GM23338 (cell line): Measurements from ENCODE around the gene TMCC1.

ENCODE experiments used
- CREB1 ChIP-seq: fragments of 250-450 bp; sonication (Bioruptor Pico); IDR thresholded peaks from 2 replicates; pipeline ENCODE4 v1.5.0; 2020; ENCODE audit warnings: low read depth, mild to moderate bottlenecking, moderate library complexity
- CTCF ChIP-seq, 2 experiments: fragments of 200-600 bp in 1 of 2; sonication (generic) in 1 of 2; conservative IDR thresholded peaks; 2 replicates each; pipeline versions ENCODE4 v1.5.1 to v1.6.1; 2016 to 2017; ENCODE audit warnings: antibody characterized with exemption in 2 of 2, low read depth in 2 of 2, mild to moderate bottlenecking in 2 of 2, moderate library complexity in 1 of 2
- ETS1 ChIP-seq: IDR thresholded peaks from 2 replicates; pipeline ENCODE4 v1.6.1; 2016; ENCODE audit warnings: antibody characterized with exemption
- EZH2 ChIP-seq: fragments of 200-600 bp; sonication (generic); IDR thresholded peaks from one replicate; pipeline ENCODE4 v1.8.0; 2017; ENCODE audit warnings: antibody characterized with exemption, mild to moderate bottlenecking, low read depth; ENCODE audit not compliant: unreplicated experiment
- EZH2phosphoT487 ChIP-seq: fragments of 200-600 bp; sonication (generic); IDR thresholded peaks from one replicate; pipeline ENCODE4 v1.8.1; 2018; ENCODE audit warnings: antibody characterized with exemption; ENCODE audit not compliant: unreplicated experiment
- JUNB ChIP-seq: IDR thresholded peaks from one replicate; pipeline ENCODE4 v1.6.1; 2016; ENCODE audit warnings: antibody characterized with exemption; ENCODE audit not compliant: unreplicated experiment
- POLR2AphosphoS5 ChIP-seq: IDR thresholded peaks from 2 replicates; pipeline ENCODE4 v1.6.1; 2016; ENCODE audit warnings: antibody characterized with exemption, low read depth
- REST ChIP-seq: IDR thresholded peaks from one replicate; pipeline ENCODE4 v1.6.1; 2018; ENCODE audit warnings: antibody characterized with exemption; ENCODE audit not compliant: unreplicated experiment

GRCh38 chr3:129940086-129940485 is 46.6 kb upstream of the TMCC1 start:
- no peak for TF ChIP-seq EZH2phosphoT487
- no peak for TF ChIP-seq CTCF (conservative IDR thresholded peaks at IDR 0.05; ENCODE audit: low read depth in 2 of 2)
- no peak for TF ChIP-seq POLR2AphosphoS5
- no peak for TF ChIP-seq EZH2
- TF ChIP-seq CREB1, result no peak
- TF ChIP-seq REST, result no peak
- TF ChIP-seq JUNB, result no peak
- no peak for TF ChIP-seq ETS1
